Neural progenitor cell (in vitro differentiated cells): ENCODE results near the gene ZBTB24.

Experiments used
- EZH2 ChIP-seq: fragments of 200-600 bp; sonication (generic); IDR thresholded peaks from 2 replicates; pipeline ENCODE4 v1.6.1; 2017; ENCODE audit warnings: antibody characterized with exemption, mild to moderate bottlenecking, moderate library complexity
- EZH2phosphoT487 ChIP-seq: fragments of 200-600 bp; sonication (generic); IDR thresholded peaks from 2 replicates; pipeline ENCODE4 v1.6.1; 2017; ENCODE audit warnings: antibody characterized with exemption
- TF ChIP-seq, protein P1 (sequence below): fragments of 200-600 bp; sonication (generic); IDR thresholded peaks from 2 replicates; pipeline ENCODE4 v1.5.1; 2017; ENCODE audit warnings: antibody characterized with exemption, mild to moderate bottlenecking

DNA sequence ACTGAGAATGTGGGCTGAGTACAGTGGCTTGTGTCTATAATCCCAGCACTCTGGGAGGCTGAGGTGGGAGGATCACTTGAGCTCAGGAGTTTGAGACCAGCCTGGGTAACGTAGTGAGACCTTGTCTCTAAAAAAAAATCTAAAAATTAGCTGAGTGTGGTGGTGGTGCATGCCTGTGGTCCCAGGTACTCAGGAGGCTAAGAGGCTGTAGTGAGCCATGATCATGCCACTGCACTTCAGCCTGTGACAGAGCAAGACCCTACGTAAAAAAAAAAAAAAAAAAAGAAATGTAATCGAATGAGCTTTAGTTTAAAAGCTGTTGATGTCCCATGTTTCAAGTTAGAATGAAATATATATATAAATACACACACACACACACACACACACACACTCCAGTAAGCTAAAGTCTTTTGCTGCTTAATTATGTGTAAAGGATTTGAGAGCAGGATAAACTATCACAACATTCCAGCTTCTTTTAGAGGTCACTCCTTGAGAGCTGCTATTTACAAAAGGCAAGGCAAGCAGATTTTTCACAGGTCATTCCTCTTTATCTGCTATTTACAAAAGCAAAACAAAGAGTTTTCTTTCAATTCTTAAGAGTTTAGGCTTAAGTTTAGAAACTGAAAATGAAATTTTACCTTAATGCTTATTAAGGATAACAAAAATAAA lies 22.7 kb downstream of the ZBTB24 start:
- TF ChIP-seq, protein P1, sequence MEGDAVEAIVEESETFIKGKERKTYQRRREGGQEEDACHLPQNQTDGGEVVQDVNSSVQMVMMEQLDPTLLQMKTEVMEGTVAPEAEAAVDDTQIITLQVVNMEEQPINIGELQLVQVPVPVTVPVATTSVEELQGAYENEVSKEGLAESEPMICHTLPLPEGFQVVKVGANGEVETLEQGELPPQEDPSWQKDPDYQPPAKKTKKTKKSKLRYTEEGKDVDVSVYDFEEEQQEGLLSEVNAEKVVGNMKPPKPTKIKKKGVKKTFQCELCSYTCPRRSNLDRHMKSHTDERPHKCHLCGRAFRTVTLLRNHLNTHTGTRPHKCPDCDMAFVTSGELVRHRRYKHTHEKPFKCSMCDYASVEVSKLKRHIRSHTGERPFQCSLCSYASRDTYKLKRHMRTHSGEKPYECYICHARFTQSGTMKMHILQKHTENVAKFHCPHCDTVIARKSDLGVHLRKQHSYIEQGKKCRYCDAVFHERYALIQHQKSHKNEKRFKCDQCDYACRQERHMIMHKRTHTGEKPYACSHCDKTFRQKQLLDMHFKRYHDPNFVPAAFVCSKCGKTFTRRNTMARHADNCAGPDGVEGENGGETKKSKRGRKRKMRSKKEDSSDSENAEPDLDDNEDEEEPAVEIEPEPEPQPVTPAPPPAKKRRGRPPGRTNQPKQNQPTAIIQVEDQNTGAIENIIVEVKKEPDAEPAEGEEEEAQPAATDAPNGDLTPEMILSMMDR, result no peak
- TF ChIP-seq EZH2 (no peak), EZH2phosphoT487 (no peak)
